Measurements from ENCODE around the gene MCU. TPM values are rescaled to one million over a fixed set of nuclear protein-coding genes. Genes with fewer than 3 reads are reported as not detected.

Gene MCU
- total and polyA plus RNA-seq, 10 of the 15 experiments (the other 5 are each of a cell fraction or from before 2014, with no cell fraction given), result 5.1 to 49.1 (median 17.9) TPM

- TF ChIP-seq PRDM15 (CRISPR knock-in tag; IDR thresholded peaks at IDR 0.05) (no peak), IRF3 (IDR thresholded peaks at IDR 0.05) (no peak), HDAC6 (IDR thresholded peaks at IDR 0.05; ENCODE audit: unreplicated experiment) (no peak), PBX3 (IDR thresholded peaks at IDR 0.05; ENCODE audit: insufficient replicate concordance, low read depth, low read length) (no peak), JUNB (IDR thresholded peaks at IDR 0.05) (peak; percentile 16; the same call in 1 of the 2 replicates), ZNF207 (IDR thresholded peaks at IDR 0.05; ENCODE audit: borderline replicate concordance) (no peak), SUPT20H (IDR thresholded peaks at IDR 0.05; ENCODE audit: borderline replicate concordance, control insufficient read depth, low read depth, low read length) (no peak), IKZF1 (conservative IDR thresholded peaks at IDR 0.05) (no peak), PAX5 (IDR thresholded peaks at IDR 0.05; ENCODE audit: borderline replicate concordance, low read depth, low read length) (0 out of 2 replicates have a peak, but pooled peaks have one; percentile 38), IKZF2 (IDR thresholded peaks at IDR 0.05) (peak in 1 of 2 experiments; percentile 44; a peak in 1 of 4 replicates), ZBED1 (IDR thresholded peaks at IDR 0.05; ENCODE audit: borderline replicate concordance) (no peak), SIX5 (IDR thresholded peaks at IDR 0.05; ENCODE audit: low read depth, low read length, severe bottlenecking) (no peak), STAT3 (IDR thresholded peaks at IDR 0.05; ENCODE audit: low read depth, low read length) (no peak), BHLHE40 (IDR thresholded peaks at IDR 0.05; ENCODE audit: borderline replicate concordance in 1 of 2, low read depth in 2 of 2, low read length in 1 of 2) (peak; percentile 75 to 76), CREM (IDR thresholded peaks at IDR 0.05; ENCODE audit: low read depth) (no peak), ZNF592 (IDR thresholded peaks at IDR 0.05) (no peak), CBX5 (IDR thresholded peaks at IDR 0.05; ENCODE audit: low read depth) (no peak), GABPA (IDR thresholded peaks at IDR 0.05; ENCODE audit: low read depth) (no peak), CEBPB (IDR thresholded peaks at IDR 0.05; ENCODE audit: borderline replicate concordance in 1 of 2, low read depth in 2 of 2, low read length in 2 of 2) (no peak), POLR2A (IDR thresholded peaks at IDR 0.05; ENCODE audit: low read depth, low read length) (no peak), ZNF217 (IDR thresholded peaks at IDR 0.05) (no peak), YY1 (IDR thresholded peaks at IDR 0.05; ENCODE audit: low read depth, low read length) (no peak)
Measured at GRCh38 chr10:72729528-72729927, 37.6 kb downstream of the MCU start (continued).

Data from GM12878 (cell line).